T-helper 1 cell treated with Interleukin-12 subunit alpha and Interleukin-12 subunit beta and Interleukin-4 antibody, amounts not matched to agents 30 ng/mL and 1 ng/mL, for 36 hours (primary cell): ENCODE results near the gene NCAPG. TPM values are rescaled to one million over a fixed set of nuclear protein-coding genes. Genes with fewer than 3 reads are reported as not detected.

Experiments used
- intact Hi-C: fragments of 100-400 bp; cut with micrococcal nuclease; formaldehyde crosslinking; loops from one replicate; pipeline ENCODE4 v1.15.1; 2024
- total RNA-seq: library from RNA; stranded (reverse); gene quantifications from 2 replicates; pipeline ENCODE4 v1.2.3, GENCODE V29; 2022

The NCAPG gene
- total RNA-seq, 1 donor from 2014 or later: 42.8 TPM

GRCh38 chr4:17867276-17867675, 56.5 kb downstream of the NCAPG start:
- intact Hi-C loops: no loop called here

DNA sequence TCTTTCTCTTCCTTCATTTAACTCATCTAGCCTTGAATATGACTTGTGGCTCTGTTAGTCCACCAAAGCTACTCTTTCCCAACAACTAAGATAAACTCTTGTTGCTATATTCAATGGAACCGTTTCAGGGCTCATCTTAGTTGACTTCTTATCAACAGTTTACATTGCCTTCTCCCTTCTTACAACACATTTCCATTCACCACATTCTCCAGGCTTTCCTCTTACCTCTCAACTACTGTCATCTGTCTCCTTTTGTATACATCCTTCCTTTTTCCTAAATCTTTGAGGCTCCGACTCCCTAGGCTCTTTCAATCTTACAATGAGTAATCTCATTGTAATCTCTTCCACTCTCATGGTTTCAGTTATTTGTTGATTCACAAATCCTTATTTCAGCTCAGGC, 58.5 kb downstream of the NCAPG start:
- intact Hi-C loops: no loop called here

DNA sequence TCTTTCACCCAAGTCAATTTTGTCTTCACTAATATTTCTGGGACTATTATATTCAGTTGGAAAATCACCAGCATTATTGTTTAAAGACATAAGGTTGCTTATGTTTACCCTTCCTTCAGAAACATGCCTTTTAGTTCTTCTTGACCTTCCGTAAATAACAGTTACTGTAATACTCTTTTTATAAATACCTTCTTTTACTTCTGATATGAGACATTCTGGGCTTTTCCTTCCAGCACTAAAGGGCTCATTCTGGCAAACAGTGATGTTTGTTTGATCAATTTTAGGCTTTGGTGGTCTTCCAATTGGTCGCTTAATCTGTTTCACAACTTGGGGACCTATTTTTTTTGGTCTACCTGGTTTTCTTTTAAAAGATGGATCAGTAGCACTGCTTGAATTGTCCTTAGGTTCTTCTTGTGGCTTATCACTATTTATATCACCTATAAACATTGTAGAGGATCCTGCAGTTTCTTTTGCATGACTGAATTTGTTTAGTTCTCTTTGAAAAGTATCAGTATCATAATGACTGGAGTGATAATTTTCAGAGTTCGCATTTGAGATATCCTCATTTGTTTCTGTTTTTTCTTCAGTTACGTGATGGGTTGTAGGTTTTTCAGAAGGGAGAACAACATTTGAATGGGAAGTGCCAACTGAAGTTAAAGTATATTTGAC, 64.8 kb downstream of the NCAPG start:
- intact Hi-C loops: no loop called here

DNA sequence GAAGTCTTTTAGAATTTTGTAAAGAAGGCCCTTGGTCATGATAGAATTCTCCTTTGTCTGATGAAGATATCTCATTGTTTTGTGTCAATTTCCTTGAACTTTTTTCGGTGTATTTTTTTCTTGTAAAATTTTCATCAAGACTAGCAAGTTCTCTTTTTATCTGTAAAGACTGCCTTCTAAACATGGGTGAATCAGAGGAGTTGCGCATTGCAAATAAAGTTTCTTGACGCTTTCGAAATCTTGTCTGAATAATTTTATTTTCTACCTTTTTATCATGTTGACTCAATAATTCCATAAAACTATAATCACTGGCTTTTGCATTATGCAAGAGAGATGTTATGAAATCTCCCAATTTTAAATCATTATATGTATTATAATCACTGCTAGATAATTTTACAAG, 66.2 kb downstream of the NCAPG start:
- intact Hi-C loops: no loop called here

DNA sequence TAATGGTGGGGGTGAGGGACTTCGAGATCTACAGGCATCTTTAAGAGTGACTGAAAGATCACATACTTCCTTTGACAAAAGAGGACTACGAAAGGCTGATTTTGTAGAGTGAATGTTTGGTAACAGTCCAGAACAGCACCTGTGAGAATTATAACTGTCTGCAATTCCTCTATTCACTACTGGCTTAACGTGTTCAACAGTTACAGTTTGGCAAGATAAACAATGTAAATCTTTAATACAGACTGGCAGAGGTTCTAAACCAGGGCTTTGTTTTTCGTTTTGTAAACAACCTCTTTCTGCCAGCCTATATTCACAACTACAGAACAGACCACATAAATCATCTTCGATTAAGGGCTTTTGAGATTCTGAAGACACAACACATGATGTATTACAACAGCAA, 66.9 kb downstream of the NCAPG start:
- intact Hi-C loops: no loop called here

DNA sequence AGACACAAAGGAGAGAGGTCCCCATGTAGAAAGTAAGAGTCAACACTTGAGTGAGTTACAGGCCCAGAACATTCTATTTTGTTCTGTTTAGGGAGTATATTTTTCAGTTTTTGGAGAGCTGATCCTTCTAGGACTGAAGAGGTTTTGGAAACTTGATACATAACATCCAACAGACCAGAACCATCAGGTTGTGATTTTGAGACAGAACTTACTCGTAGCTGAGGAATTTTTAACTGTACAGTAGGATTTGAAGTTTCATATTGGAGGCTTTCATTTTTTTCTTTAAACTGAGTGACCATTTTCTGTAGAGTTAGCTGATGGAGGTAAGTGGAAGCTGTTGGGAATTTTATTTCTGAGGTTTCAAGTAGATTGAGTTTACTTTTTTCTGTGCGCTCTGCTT, 73.3 kb downstream of the NCAPG start:
- intact Hi-C loops: no loop called here

DNA sequence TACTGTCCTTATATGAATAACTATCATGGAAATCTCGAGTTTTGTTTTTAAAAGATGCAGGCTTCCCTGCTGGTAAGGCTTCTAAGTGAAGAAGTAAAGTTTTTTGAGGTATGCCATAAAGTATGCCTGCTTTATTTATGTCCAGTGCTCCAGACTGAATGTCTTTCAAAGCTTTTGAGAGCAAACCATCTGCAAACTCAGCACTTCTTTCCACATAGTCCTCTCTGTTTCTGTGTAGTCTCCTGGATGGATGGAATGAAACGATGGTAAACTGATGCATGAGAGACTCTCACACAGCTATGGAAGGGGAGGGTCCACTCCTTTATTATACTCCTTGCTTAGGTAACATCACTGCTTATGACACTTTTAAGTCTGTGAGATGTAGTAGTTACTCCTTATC, 73.7 kb downstream of the NCAPG start:
- intact Hi-C loops: no loop called here

- intact Hi-C loops: no loop called here
Observed at GRCh38 chr4:17889692-17890091, 78.9 kb downstream of the NCAPG start.

- intact Hi-C loops: no loop called here
Observed at GRCh38 chr4:17894421-17894820, 83.6 kb downstream of the NCAPG start.

Other genes starting within 250 kb of the NCAPG start
- gene LAP3, start 233.8 kb upstream of the NCAPG start, total RNA-seq: 139 and 141 TPM in 2 replicates
- 42.7 and 54.9 TPM in 2 replicates for gene MED28, start 196.3 kb upstream of the NCAPG start, total RNA-seq
- not detected in 2 replicates for gene FAM184B, start 29.4 kb upstream of the NCAPG start, total RNA-seq
- gene DCAF16, start 222 bp upstream of the NCAPG start, total RNA-seq: 46.1 and 50.2 TPM in 2 replicates
- 9.6 and 9.9 TPM in 2 replicates for gene LCORL, start 210.8 kb downstream of the NCAPG start, total RNA-seq